Ovary (tissue), 9 donors: ENCODE measurements around the gene TJP2. TPM values are rescaled to one million over a fixed set of nuclear protein-coding genes. Genes with fewer than 3 reads are reported as not detected.

ENCODE experiments used
- DNase-seq, 5 donors: peaks; one replicate each; pipeline ENCODE4 v3.0.0-alpha.2; 2019 to 2020
- H3K27ac ChIP-seq, 2 donors: fragments of 200-600 bp; one replicate each; pipeline versions ENCODE4 v1.5.1 to v1.8.0; 2019 to 2022
- H3K27me3 ChIP-seq: fragments of 200-600 bp; one replicate; pipeline ENCODE4 v1.8.0; 2022
- H3K36me3 ChIP-seq: fragments of 200-600 bp; sonication (generic); one replicate; pipeline ENCODE4 v1.5.1; 2019
- H3K4me1 ChIP-seq: one replicate; pipeline ENCODE4 v1.8.1; 2013; ENCODE audit warnings: mild to moderate bottlenecking, moderate library complexity; ENCODE audit not compliant: insufficient read depth
- H3K4me3 ChIP-seq: fragments of 200-600 bp; sonication (generic); one replicate; pipeline ENCODE4 v1.5.1; 2017
- H3K9me3 ChIP-seq, 2 donors: fragments of 200-600 bp in 1 of 2; sonication (generic) in 1 of 2; one replicate each; pipeline versions ENCODE4 v1.5.1 to v1.8.1; 2013 to 2019; ENCODE audit warnings: mild to moderate bottlenecking in 1 of 2, moderate library complexity in 1 of 2
- EP300 ChIP-seq: sonication (generic); formaldehyde crosslinking; IDR thresholded peaks from one replicate; pipeline ENCODE4 v1.6.1; 2017; ENCODE audit warnings: antibody characterized with exemption
- POLR2A ChIP-seq: fragments of 450-650 bp; IDR thresholded peaks from one replicate; pipeline ENCODE4 v1.6.1; 2017; ENCODE audit warnings: antibody characterized with exemption, mild to moderate bottlenecking, moderate library complexity
- WGBS, 3 donors: extraction: QIAGEN DNeasy Blood & Tissue Kit in 1 of 3; methylation state at CpG; one replicate each; pipeline versions ENCODE4 v1.1.5 to v1.1.7; 2013 to 2017; 5-methylcytosine and 5-hydroxymethylcytosine counted together
- intact Hi-C, 4 donors: fragments of 100-400 bp; cut with DNase I; formaldehyde crosslinking; loops; one replicate each; pipeline versions ENCODE4 v1.11.0 to v1.15.1; 2022 to 2023
- polyA plus RNA-seq, 2 donors: library from polyadenylated mRNA; stranded (reverse); fragments of 200-250 nt in 1 of 2; fragments of 350-450 nt in 1 of 2; fragmentation: Illumina TruSeq in 1 of 2; extraction: RNeasy Lipid Tissue Mini Kit (QIAGEN cat#74804) in 1 of 2; gene quantifications; one replicate each; pipeline ENCODE4 v1.2.3, GENCODE V29; 2013 to 2014
- total RNA-seq, 7 donors: library from RNA; depleted of rRNA in 2 of 7; stranded (reverse); fragments of >200 nt in 2 of 7; fragmentation: NEBNext Ultra II Directional in 3 of 7; extraction: Animal tissue kit (Norgen Biotek cat#: 25700) in 3 of 7; gene quantifications; one replicate each; pipeline versions ENCODE4 v1.1.0 to v1.2.4, GENCODE V29; 2016 to 2023
- TF ChIP-seq, protein P1 (sequence below), 3 donors: fragments of 450-650 bp in 2 of 3; fragments of 200-600 bp in 1 of 3; IDR thresholded peaks; one replicate each; pipeline versions ENCODE4 v1.5.1 to v1.8.0; 2016 to 2022; ENCODE audit warnings: antibody characterized with exemption in 3 of 3, mild to moderate bottlenecking in 1 of 3
- donor health status: DM: no; HTN: no; CAD: no; lungs with moderate emphysema.
- donor health status: DM: no; HTN: no; CAD: no.
- donor health status: Bipolar disorder and iron deficiency.
- donor health status: DM: yes; HTN: yes; CAD: no.
- donor health status: DM: no; HTN: no; CAD: no.
- donor health status: DM: yes; HTN: yes; CAD: no.

The TJP2 gene
- total and polyA plus RNA-seq, 9 donors, result 40.5 to 143 (median 68.5) TPM

GRCh38 chr9:69188975-69189374, 14.9 kb downstream of the TJP2 start:
- H3K36me3 ChIP-seq, result no peaks in the 10 kb centered on the region
- peaks cover 9% of the 10 kb centered on the region for H3K4me1 ChIP-seq
- no peak overlapping the region for H3K4me3 ChIP-seq
- TF ChIP-seq, protein P1, sequence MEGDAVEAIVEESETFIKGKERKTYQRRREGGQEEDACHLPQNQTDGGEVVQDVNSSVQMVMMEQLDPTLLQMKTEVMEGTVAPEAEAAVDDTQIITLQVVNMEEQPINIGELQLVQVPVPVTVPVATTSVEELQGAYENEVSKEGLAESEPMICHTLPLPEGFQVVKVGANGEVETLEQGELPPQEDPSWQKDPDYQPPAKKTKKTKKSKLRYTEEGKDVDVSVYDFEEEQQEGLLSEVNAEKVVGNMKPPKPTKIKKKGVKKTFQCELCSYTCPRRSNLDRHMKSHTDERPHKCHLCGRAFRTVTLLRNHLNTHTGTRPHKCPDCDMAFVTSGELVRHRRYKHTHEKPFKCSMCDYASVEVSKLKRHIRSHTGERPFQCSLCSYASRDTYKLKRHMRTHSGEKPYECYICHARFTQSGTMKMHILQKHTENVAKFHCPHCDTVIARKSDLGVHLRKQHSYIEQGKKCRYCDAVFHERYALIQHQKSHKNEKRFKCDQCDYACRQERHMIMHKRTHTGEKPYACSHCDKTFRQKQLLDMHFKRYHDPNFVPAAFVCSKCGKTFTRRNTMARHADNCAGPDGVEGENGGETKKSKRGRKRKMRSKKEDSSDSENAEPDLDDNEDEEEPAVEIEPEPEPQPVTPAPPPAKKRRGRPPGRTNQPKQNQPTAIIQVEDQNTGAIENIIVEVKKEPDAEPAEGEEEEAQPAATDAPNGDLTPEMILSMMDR (IDR thresholded peaks at IDR 0.05), result no peak
- no peak for DNase-seq
- no peaks in the 10 kb centered on the region for H3K27me3 ChIP-seq
- no peaks in the 10 kb centered on the region for H3K9me3 ChIP-seq
- no peak overlapping the region for H3K27ac ChIP-seq
- intact Hi-C loops, result loop anchor here in 1 of 4 donors (5.0 kb wide), 1 partner anchor 152 kb away; the partner anchor contains the start of gene FXN
- whole genome bisulfite sequencing, 3 donors, result 78 to 88% (median 85%) methylated on average over 2 of the region's 2 CpGs

DNA sequence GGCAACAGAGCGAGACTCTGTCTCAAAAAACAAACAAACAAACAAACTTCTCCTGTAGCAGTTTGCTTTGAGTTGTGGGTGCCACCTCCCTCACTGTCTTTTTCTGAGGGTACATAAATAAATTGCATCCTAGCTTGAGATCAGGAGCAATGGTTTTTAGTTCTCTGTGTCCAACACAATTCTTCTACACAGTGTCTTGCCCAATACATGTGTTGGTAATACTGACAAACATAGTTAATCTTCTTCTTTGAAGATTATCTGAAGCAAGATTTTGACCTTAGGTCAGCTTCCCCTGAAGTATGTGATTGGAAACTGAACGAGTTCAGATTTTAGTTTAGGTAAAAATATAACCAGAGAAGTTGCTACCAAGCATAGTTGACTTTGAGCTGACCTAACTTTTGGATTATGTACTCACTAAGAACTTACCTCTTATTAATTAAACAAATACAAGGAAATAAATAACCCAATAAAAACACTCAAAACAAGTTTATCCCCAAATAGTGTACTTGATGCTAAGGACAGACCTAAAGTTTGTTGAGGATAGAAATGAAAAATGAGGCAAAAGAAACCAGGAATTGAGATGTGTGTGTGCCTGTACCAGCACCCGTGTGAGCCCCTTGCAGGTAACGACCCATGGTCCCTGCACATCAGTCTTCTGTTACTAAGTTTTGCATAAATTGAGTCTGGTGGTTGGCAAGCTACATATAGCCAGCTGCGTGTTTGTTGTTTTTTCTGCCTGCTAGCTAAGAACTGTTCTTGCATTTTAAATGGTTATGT, 16.2 kb downstream of the TJP2 start:
- intact Hi-C loops, result loop anchor here (5.0 to 10.0 kb wide), 5 partner anchors 55 to 138 kb away; no protein-coding TSS in a partner anchor
- no peak overlapping the region for H3K27ac ChIP-seq
- H3K36me3 ChIP-seq, result no peaks in the 10 kb centered on the region
- peaks cover 9% of the 10 kb centered on the region for H3K4me1 ChIP-seq
- DNase-seq, result no peak
- H3K9me3 ChIP-seq, result no peaks in the 10 kb centered on the region
- 75 to 93% (median 90%) methylated on average over 5 of the region's 5 CpGs for WGBS, 3 donors
- H3K4me3 ChIP-seq, result no peak overlapping the region
- TF ChIP-seq EP300, result no peak
- TF ChIP-seq, protein P1 (IDR thresholded peaks at IDR 0.05), result no peak
- no peak for TF ChIP-seq POLR2A
- H3K27me3 ChIP-seq, result no peaks in the 10 kb centered on the region

DNA sequence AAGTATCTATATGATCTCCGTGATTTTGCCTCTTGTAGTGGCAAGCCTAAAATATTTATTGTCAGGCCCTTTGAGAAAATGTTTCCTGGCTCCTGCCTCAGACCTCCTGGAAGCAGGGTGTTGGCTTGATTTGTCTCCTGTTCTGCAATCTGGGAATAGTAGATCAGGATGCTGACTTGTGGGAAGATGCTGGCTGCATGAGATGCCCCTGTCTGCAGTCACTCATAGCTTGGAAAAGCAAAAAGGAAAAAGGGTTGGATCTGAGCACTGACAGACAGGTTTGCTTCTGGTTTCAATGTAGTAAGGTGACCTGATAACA, 16.7 kb downstream of the TJP2 start:
- Histone ChIP-seq H3K36me3 (no peaks in the 10 kb centered on the region), H3K27ac (no peak overlapping the region), H3K27me3 (no peaks in the 10 kb centered on the region), H3K9me3 (no peaks in the 10 kb centered on the region), H3K4me1 (peaks cover 9% of the 10 kb centered on the region), H3K4me3 (no peak overlapping the region)
- 80 to 92% (median 84%) methylated on average over 1 of the region's 1 CpG for WGBS, 3 donors
- no peak for DNase-seq
- TF ChIP-seq EP300 (no peak), POLR2A (no peak)
- TF ChIP-seq, protein P1 (IDR thresholded peaks at IDR 0.05), result no peak
- intact Hi-C loops, result loop anchor here (5.0 to 10.0 kb wide), 5 partner anchors 56 to 139 kb away; no protein-coding TSS in a partner anchor

GRCh38 chr9:69191231-69191630, 17.2 kb downstream of the TJP2 start:
- no peak for DNase-seq
- intact Hi-C loops, result loop anchor here (5.0 to 10.0 kb wide), 5 partner anchors 56 to 139 kb away; no protein-coding TSS in a partner anchor
- Histone ChIP-seq H3K27me3 (no peaks in the 10 kb centered on the region), H3K4me1 (peaks cover 9% of the 10 kb centered on the region), H3K27ac (no peak overlapping the region), H3K4me3 (no peak overlapping the region), H3K9me3 (no peaks in the 10 kb centered on the region), H3K36me3 (no peaks in the 10 kb centered on the region)
- WGBS, 3 donors, result 67 to 77% (median 68%) methylated on average over 3 of the region's 3 CpGs
- no peak for TF ChIP-seq POLR2A
- TF ChIP-seq, protein P1 (IDR thresholded peaks at IDR 0.05), result no peak
- TF ChIP-seq EP300, result no peak
